Lung (tissue), 12 donors: Measurements from ENCODE around the gene PIWIL1. TPM values are rescaled to one million over a fixed set of nuclear protein-coding genes. Genes with fewer than 3 reads are reported as not detected.

Experiments used
- ATAC-seq: fragments of 200-7000 bp; cut with Tn5 transposase; one replicate; pipeline ENCODE4 v1.9.1; 2020; ENCODE audit warnings: moderate number of reproducible peaks; ENCODE audit not compliant: insufficient read depth, low FRiP score
- DNase-seq, 3 donors: peaks; one replicate each; pipeline ENCODE4 v3.0.0-alpha.2; 2013 to 2017
- H3K27ac ChIP-seq, 2 donors: one replicate each; pipeline ENCODE4 v1.5.1; 2013; ENCODE audit warnings: mild to moderate bottlenecking in 2 of 2, moderate library complexity in 2 of 2, control low read depth in 1 of 2, inconsistent platforms in 1 of 2, low read depth in 1 of 2, low read length in 1 of 2
- H3K27me3 ChIP-seq, 3 donors: one replicate each; pipeline ENCODE4 v1.5.1; 2013; ENCODE audit warnings: low read length in 2 of 3; ENCODE audit not compliant: control insufficient read depth in 3 of 3, insufficient read depth in 3 of 3
- H3K36me3 ChIP-seq, 4 donors: one replicate each; pipeline ENCODE4 v1.5.1; 2013; ENCODE audit warnings: low read length in 4 of 4, mild to moderate bottlenecking in 1 of 4, moderate library complexity in 1 of 4; ENCODE audit not compliant: control insufficient read depth in 4 of 4, insufficient read depth in 4 of 4
- H3K4me1 ChIP-seq, 5 donors: one replicate each; pipeline ENCODE4 v1.5.1; 2013; ENCODE audit warnings: low read length in 5 of 5, mild to moderate bottlenecking in 2 of 5, moderate library complexity in 1 of 5; ENCODE audit not compliant: control insufficient read depth in 5 of 5, insufficient read depth in 5 of 5
- H3K4me3 ChIP-seq: one replicate; pipeline ENCODE4 v1.5.1; 2013; ENCODE audit warnings: mild to moderate bottlenecking, control low read depth, moderate library complexity
- H3K9ac ChIP-seq, 2 donors: one replicate each; pipeline ENCODE4 v1.5.1; 2013; ENCODE audit warnings: low read length in 2 of 2, control low read depth in 1 of 2; ENCODE audit not compliant: insufficient read depth in 1 of 2
- H3K9me3 ChIP-seq, 4 donors: one replicate each; pipeline ENCODE4 v1.5.1; 2013; ENCODE audit warnings: low read length in 3 of 4, mild to moderate bottlenecking in 1 of 4, moderate library complexity in 1 of 4; ENCODE audit not compliant: control insufficient read depth in 4 of 4, insufficient read depth in 3 of 4
- CTCF ChIP-seq: IDR thresholded peaks from 2 replicates; pipeline ENCODE4 v1.5.1; 2012; ENCODE audit warnings: mild to moderate bottlenecking; ENCODE audit errors: control extremely low read depth, extremely low read depth
- WGBS, 2 donors: extraction: QIAGEN DNeasy Blood & Tissue Kit; methylation state at CpG; one replicate each; pipeline ENCODE4 v1.1.7; 2013; 5-methylcytosine and 5-hydroxymethylcytosine counted together
- polyA plus RNA-seq, 2 donors: library from polyadenylated mRNA; stranded (reverse); fragments of 200-250 nt; gene quantifications; one replicate each; pipeline ENCODE4 v1.2.1, GENCODE V29; 2013
- total RNA-seq, 2 donors: library from RNA; depleted of rRNA in 1 of 2; stranded (reverse); fragments of >200 nt in 1 of 2; gene quantifications; one replicate each; pipeline ENCODE4 v1.2.1, GENCODE V29; 2014 to 2021
- donor health status: control.
- donor health status: control.
- donor health status: Bipolar disorder and iron deficiency.
- donor health status: healthy.
- donor health status: DM: yes; HTN: yes; CAD: no.

Gene PIWIL1
- total and polyA plus RNA-seq, 4 donors: not detected

GRCh38 chr12:130290114-130290513, 47.6 kb upstream of the PIWIL1 start:
- TF ChIP-seq CTCF: no peak
- Histone ChIP-seq H3K4me3 (no peak overlapping the region), H3K9me3 (peaks cover 0 to 22% (median 7%) of the 10 kb centered on the region in 4 donors), H3K27ac (no peak overlapping the region), H3K36me3 (no peaks in the 10 kb centered on the region), H3K4me1 (peaks cover 0 to 1% (median 0%) of the 10 kb centered on the region in 5 donors), H3K27me3 (peaks cover 0 to 7% (median 4%) of the 10 kb centered on the region in 3 donors), H3K9ac (no peak overlapping the region)
- DNase-seq (no peak), ATAC-seq (no peak)
- WGBS, 2 donors: 90 to 97% methylated on average over 1 of the region's 1 CpG

- H3K27me3 ChIP-seq: peaks cover 0 to 5% (median 0%) of the 10 kb centered on the region in 3 donors
- no peak for ATAC-seq
- WGBS, 2 donors: 89% methylated on average over 5 of the region's 5 CpGs
Measured at GRCh38 chr12:130298322-130299021, 39.2 kb upstream of the PIWIL1 start.

GRCh38 chr12:130299574-130299973, 38.1 kb upstream of the PIWIL1 start:
- no peak overlapping the region for H3K27ac ChIP-seq
- no peak for TF ChIP-seq CTCF
- DNase-seq (no peak), ATAC-seq (no peak)
- 59 to 62% methylated on average over 6 of the region's 6 CpGs for WGBS, 2 donors
- peaks cover 0 to 3% (median 1%) of the 10 kb centered on the region in 4 donors for H3K9me3 ChIP-seq
- no peak overlapping the region for H3K4me3 ChIP-seq
- peaks cover 0 to 5% (median 0%) of the 10 kb centered on the region in 3 donors for H3K27me3 ChIP-seq
- no peaks in the 10 kb centered on the region for H3K4me1 ChIP-seq
- H3K9ac ChIP-seq: no peak overlapping the region
- no peaks in the 10 kb centered on the region for H3K36me3 ChIP-seq

More at GRCh38 chr12:130298322-130299021, 39.2 kb upstream of the PIWIL1 start:
- H3K9ac ChIP-seq: no peak overlapping the region
- H3K9me3 ChIP-seq: peaks cover under 1 to 4% (median 2%) of the 10 kb centered on the region in 4 donors
- no peaks in the 10 kb centered on the region for H3K36me3 ChIP-seq
- TF ChIP-seq CTCF: no peak
- no peak overlapping the region for H3K4me3 ChIP-seq
- no peak overlapping the region for H3K27ac ChIP-seq
- H3K4me1 ChIP-seq: no peaks in the 10 kb centered on the region
- no peak for DNase-seq
